Ovary (tissue), 3 donors: Measurements from ENCODE around the gene AQP2.

Source experiments
- CTCF ChIP-seq, 3 donors: fragments of 450-650 bp in 2 of 3; fragments of 200-600 bp in 1 of 3; IDR thresholded peaks; one replicate each; pipeline versions ENCODE4 v1.5.1 to v1.8.0; 2016 to 2022; ENCODE audit warnings: antibody characterized with exemption in 3 of 3, mild to moderate bottlenecking in 1 of 3
- EP300 ChIP-seq: sonication (generic); formaldehyde crosslinking; IDR thresholded peaks from one replicate; pipeline ENCODE4 v1.6.1; 2017; ENCODE audit warnings: antibody characterized with exemption
- POLR2A ChIP-seq: fragments of 450-650 bp; IDR thresholded peaks from one replicate; pipeline ENCODE4 v1.6.1; 2017; ENCODE audit warnings: antibody characterized with exemption, mild to moderate bottlenecking, moderate library complexity
- donor health status: DM: no; HTN: no; CAD: no.

GRCh38 chr12:49954863-49955830 is 4.6 kb downstream of the AQP2 start:
- TF ChIP-seq EP300 (no peak), CTCF (IDR thresholded peaks at IDR 0.05) (no peak), POLR2A (no peak)
